SKM-1 (cell line): ENCODE measurements around the gene LRP6.
"Not testable (repeated sequence)": the region's sequence is repeated elsewhere in the genome, so short reads cannot be mapped to it uniquely, and the experiment has no call there.

Experiments used
- DNase-seq: peaks from one replicate; lab custom pipeline; 2025; ENCODE audit not compliant: unreplicated experiment; lab: John Stamatoyannopoulos, UW

The LRP6 gene

DNA sequence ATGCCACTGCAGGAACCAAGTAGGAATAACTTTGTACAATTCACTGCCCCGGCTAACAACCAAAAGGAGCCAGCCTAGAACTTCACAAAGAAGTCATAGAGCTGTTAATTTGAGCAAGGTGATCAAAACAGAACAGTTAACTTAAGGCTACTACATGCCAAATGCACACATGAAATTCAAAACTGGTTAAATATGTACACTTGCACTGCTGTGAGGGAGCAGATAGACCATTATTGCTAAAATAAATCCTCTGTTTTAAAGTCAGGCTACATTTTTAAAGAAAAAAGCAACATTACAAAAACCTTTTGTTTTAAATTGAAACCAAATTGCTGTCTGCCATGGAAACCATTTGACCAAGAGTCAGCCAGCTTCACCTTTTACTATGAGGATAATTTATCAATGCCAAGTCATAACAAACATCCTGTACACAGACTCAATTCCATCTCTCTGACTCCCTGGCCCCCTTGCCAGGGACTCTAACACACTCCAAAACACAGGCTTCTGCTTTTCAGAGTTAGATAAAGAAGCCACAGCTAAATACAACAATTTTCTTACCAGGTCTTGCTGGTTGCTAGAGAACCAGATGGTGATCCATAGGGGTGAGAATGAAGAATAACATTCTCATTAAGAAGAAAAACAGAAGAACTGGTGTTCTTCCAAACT, 84.0 kb downstream of the LRP6 start:
- DNase-seq, result no peak

DNA sequence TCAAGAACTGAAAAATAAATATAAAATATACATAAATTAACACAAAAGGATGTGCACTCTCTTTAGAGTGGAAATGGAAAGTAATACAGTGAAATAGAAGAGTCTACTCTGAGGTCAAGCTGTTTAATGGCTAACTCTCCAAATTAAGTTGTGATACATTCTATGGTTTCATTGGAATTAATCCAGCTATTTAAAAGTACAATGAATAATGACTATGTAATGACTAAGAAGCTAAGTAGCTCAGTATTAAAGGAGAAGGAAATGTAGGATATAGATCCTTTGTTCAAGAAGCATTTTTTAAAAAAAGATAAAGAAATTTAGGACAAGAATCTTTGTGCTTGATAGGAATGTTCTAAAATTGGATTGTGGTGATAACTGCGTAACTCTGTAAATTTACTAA, 85.3 kb downstream of the LRP6 start:
- DNase-seq, result no peak

DNA sequence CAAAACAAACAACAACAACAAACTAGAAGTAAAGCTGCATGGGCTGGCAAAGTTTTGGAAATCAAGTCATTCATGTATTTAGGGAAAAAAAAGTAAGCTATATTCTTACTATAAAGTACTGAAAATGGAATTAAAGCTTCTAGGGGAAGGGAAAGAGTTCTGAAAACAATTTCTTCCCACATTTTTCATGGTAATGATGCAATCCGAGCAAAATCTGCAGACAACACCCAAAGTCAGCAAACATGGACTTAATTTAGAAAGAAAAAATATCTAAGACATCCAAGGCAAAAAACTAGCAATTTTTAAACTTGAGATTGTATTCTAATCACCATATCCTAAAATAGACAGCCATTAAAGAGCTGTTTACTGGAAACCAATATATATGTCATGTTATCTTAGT, 86.3 kb downstream of the LRP6 start:
- no peak for DNase-seq

DNA sequence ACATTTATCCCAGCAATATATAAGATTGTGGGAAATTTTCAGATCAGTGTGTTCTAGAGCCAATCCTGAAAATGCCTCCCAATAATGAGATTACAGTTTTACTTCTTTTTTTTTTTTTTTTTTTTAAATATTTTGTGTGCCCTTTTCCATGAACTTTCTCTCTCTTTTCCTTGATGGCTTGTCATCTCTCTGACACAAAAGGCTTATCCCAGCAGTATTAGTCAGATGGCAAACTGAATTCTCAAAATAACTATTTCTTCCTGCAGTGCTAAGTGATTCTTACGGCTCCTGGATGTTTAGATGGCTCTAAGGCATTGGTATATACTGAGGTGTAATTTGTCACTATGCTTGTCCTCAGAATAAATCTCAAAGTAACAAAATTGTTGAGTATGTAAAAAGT, 86.7 kb downstream of the LRP6 start:
- DNase-seq, result no peak

DNA sequence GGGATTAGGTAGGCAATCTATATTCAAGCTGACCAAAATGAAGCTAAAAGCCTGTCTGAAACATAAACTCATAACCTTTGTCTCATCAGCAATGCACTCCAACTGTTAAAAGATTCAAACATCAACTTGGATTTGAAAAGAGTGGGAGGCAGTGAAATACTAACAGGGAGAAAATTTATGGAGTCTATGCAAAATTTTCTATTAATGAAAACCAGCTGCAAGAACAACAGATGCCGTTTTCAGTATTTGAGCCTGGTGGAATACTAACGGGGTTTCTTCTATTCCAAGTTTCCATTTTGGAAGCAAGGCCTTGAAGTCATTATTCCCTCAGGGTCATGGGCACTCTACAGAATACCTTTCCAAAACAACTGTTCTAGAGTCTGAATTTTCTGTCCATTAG, 88.3 kb downstream of the LRP6 start:
- DNase-seq, result no peak

DNA sequence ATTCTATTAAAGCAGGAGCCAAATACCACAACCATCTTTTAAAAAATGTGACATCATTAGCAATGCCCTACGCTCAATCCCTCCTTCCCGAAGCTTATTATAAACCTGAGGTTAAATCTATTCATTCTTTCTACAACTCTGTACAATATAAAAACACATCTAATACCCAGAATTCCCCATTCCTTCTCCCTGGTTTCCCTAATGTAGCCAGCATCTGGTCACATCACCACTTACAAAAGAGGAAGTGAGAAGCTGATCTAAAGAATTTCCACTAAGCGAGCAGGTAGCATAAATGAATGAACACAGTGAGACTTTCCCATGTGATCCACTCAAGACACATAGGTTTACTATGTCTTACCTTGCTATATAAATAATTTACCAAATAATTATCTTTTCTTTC, 90.4 kb downstream of the LRP6 start:
- no peak for DNase-seq

DNA sequence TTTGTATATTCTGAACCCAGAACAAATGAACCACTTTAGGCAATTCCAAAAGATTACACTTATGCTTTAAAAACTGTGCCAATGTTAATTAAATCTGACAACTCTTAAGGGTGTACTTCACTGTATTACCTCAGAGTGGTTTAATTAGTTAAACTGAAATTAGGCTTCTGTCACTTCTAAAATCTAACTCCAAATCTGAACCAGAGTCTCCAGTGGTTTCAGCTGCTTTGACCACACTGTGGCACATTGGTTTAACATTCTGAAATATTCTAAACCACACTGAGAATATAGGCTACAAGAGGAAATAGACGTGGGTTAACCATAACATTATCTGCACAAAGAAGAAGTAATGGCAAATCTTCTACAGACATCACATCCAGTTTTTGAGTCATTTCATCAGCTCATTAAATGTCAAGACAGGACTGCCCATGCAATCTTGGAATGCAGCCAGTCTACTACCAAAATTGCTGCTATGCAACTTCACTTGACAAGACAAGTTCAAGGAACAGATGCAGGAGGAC, 94.8 kb downstream of the LRP6 start:
- no peak for DNase-seq

DNA sequence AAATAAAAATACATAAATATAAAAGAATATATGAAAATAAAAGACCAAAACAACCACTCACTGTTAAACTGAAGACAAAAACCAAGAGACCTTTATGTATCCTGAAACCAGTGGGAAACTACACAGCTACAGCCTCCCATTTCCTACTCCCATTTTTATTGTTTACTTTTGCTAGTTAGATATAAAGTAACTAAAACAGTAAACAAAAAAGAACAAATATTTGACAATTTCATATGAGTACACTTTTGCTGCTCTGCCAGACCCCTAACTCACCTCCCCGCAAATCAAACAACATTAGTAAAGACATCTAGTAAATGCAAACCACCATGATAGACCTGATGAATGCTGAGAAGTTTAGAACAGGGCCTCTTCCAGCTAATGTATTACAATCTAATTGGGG, 99.0 kb downstream of the LRP6 start:
- no peak for DNase-seq

DNA sequence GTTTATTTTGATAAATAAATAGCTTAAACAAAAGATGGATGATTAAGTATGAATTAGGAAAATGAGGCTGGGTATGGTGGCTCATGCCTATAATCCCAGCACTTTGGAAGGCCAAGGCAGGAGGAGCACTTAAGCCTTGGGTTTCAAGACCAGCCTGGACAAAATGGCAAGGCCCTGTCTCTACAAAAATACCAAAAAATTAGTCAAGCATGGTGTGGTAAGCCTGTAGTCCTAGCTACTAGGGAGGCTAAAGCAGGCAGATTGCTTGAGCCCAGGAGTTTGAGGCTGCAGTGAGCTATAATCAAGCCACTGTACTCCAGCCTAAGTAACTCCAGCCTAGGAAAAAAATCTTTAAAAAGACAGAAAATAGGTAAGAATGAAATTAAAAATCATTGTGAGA, 100.1 kb downstream of the LRP6 start:
- DNase-seq, result no peak

DNA sequence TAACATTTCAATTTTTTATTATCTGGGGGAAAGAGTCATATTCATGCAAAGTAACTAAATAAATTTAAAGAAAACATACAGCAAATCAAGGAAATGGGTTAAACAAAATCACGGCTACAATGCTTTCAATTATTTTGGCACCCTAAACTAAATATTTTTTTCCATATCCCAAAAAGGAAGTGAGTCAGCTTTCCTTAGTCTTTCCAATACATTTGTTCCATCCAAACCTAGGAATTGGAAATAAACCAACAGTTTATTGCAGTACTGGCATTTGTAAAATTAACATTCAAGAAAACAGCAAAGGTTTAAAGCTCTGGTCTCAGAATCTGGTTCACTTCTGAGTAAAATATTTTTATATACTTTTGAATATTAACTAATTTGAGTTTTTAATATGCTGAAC, 106.9 kb downstream of the LRP6 start:
- DNase-seq, result no peak

DNA sequence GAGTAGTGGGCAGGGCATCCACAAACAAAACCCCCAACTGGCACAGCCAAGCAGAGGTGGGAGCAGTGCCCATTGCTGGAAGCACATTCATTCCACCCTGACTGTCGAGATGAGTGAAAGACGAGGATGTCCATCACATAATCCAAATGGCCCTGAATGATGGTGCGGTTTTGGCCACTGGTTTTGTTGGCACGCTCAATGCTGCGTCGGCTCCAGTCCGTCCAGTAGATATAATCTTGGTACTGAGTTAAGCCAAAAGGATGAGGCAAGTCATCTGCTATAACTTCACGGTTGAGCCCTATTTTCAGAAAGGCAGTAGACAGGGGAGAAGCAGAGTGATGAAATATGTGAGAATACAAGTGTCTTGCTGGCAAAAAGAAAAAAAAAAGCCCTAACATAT, 108.0 kb downstream of the LRP6 start:
- no peak for DNase-seq

DNA sequence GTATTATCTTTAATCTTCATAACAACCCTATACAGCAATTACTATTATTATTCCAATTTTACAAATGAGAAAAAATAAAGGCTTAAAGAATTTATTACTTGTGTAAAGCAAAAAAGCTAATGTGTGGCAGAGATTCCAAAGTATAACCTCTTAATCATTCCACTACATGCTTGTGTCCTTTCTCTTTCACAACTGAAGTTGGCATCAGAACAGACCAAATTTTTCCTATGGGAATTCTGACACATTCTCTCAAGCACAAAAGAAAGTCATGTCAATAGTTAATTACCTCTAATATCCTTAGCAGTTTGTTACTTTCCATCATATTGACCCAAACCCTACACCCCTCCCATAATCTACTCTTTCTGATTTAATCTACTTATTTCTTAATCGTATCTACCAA, 109.4 kb downstream of the LRP6 start:
- no peak for DNase-seq

DNA sequence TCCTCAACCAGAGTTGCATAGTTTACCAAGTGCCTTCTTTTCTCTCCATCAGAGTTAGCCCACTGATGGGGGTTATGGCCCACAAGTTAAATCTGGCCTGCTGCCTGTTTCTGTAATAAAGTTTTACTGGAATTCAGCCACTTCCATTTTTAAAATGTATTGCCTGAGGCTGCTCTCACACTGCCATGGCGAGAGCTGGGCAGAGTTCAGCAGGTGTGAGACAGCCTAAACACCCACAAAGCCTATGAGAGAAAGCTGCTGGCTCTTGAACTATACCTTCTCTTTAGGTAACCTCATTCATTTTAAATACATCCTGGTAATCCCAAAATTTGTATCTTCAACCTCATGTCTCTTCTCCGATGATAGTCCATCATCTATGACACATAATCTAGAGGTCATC, 110.0 kb downstream of the LRP6 start:
- DNase-seq, result no peak

DNA sequence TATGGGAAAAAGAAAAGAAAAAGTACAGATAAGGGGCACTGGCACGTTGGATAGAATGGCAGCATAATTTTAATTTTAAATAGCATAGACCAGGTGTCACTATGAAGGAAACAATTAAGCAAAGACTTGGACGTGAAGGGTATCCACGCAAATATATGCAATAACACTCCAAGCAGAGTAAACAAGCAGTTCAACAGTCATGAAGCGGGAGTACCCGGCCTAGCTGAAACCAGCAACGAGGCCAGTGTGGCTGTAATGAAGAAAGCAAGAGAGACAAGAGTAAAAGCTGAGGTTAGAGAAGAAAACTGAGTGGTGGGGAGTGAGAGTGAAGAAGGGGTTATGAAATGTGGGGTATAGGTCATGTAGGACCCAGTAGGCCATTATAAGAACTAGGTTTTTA, 110.7 kb downstream of the LRP6 start:
- DNase-seq, result no peak

DNA sequence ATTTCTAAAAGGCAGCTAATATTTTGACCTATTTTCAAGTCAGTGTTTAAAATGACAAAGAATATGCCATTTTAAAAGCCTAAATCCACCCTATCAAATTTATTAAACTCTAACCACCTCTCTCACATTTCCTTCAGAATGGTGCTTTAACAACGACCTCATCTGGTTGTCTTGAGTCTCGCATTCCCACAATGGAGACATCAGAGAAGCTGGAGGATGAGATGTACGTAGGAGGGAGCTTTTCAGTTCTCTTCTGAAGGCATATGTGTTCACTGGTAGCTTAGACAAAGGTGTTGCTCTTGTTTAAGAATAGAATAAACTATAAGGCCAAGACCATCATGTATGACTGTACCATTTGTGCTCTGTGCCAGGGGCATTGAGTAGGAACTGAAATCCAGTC, 113.2 kb downstream of the LRP6 start:
- no peak for DNase-seq

DNA sequence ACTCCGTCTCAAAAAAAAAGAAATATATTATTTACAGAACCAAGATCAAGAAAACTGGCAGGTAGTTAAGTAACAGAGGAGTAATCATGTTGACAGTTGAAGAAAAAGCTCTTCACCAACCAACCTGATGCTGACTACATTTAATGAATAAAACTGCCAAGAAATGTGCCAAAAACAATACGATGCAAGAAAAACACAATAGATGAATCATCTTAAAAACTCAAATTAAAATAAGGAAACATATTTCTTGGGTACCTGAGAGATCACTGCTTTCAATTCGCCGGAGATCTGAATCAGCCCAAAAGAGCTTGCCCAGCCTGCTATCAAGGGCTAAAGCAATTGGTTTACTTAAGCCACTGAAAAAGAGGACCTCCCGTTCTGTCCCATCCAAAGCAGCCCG, 119.7 kb downstream of the LRP6 start:
- DNase-seq, result no peak

DNA sequence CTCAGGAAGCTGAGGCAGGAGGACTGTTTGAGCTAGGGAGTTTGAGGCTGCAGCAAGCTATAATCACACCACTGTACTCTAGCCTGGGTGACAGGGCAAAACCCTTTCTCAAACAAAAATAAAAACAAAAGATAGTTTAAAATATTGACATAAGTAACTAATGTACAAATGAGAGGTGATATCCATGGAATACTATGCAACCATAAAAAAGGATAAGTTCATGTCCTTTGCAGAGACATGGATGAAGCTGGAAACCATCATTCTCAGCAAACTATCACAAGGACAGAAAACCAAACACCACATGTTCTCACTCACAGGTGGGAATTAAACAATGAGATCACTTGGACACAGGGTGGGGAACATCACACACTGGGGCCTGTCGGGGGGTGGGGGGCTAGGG, 122.3 kb downstream of the LRP6 start:
- DNase-seq, result not testable (repeated sequence)

DNA sequence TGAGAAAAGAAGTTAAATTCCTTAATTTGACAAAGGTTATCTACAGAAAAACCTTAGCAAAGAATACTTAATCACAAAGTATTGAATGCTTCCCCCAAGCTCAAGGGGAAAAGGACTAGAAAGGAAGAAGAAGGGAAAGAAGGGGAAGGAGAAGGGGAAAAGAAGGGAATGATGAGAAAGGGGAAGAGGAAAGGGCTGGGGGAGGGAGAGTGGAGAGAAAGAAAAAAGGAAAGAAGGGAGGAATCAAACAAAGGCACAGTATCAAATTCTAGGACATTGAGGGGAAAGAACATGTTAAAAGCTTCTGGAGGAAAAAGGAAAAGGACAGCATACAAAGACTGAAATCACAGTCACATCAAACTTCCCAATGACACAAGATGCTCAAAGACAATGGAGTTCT, 125.8 kb downstream of the LRP6 start:
- DNase-seq, result no peak

DNA sequence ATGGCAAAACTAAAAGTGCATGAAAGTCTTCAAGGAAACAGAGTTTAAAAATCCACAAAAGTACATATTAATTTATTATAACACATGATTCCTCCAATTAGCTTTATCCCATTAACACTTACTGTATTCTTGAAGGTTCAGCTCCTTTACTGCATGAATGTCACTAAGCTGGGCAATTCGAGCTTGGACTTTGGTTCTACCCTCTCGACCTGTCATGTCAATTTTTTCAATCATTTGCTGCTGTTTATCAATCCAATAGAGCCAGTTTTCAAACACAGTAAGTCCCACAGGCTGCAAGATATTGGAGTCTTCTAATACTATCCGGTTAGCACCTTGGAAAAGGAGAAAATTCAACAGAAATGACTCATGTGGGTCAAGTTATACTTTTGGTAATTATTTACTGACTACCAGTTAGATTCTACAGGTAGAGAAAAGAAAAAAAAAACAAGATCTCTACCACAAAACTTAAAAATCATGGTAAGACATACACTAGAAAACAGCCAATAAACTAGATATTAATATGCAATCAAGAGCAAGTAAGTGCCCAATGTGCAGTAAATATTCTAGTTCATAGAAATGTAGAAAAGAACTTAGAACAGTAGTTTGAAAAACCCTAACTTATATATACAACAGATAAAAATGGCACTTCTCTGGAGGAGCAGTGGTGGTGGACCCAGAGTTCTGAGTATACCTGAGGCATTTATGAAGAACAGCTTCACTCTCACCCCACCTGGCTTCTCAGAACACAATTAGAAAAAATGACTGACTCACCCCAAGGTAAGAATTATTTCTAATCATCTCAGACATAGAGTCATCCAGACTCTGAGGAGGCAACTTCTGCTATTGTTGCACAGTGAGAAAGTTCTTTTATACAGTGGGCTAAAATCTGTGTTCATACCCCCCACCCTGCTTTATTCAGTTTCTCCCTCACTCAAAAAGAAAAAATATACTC, 128.4 kb downstream of the LRP6 start:
- no peak for DNase-seq

DNA sequence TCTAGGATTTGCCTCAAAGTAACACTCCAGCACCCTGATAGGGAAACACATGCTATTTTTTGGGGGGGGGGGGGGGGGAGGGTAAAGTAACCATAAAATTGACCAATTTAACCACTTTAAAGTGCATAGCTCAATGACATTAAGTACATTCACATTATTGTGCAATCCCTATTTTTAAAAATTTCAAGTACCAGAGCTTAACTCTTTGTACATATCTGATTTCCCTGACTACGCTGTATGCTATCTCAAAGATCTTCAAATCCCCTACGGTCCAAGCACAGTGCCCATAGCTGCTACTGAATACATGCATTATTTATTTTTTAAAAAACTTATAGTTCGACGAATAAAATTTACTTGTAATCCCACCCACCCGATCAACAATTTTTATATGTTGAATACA, 133.1 kb downstream of the LRP6 start:
- DNase-seq, result no peak

DNA sequence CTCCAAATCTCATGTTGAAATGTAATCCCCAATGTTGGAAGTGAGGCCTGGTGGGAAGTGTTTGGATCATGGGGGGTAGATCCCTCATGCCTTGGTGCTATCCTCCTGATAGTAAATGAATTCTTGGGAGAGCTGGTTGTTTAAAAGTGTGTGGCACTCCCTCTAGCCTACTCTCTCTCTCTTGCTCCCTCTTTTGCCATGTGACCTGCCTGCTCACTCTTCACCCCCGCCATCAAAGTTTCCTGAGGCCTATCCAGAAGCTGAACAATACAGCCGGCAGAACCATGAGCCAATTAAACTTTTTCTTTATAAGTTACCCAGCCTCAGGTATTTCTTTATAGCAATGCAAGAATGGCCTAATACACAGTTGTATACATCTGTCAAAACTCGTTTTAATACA, 133.6 kb downstream of the LRP6 start:
- no peak for DNase-seq

DNA sequence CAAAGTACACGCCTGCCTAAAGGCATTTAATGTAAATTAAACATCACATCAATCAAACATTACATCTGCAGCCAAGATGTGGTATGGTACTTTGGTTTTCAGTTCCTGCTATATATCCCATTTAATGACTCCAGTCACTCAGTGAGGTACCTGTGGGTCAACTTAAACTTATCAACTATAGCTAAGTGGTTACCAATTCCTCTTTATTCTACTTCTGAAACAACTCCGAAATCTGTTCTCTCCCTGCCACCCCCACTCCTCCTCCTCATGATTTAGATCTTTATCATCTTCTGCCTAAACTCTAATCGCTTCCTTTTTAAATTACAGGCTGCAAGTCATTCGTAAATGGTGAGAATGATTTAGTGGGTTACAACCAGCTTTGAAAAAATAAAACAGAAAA, 138.2 kb downstream of the LRP6 start:
- DNase-seq, result no peak
